ENCODE measurements around the gene COMMD1. TPM values are rescaled to one million over a fixed set of nuclear protein-coding genes. Genes with fewer than 3 reads are reported as not detected.

The COMMD1 gene
- 40.2 and 40.9 TPM in 2 replicates for total RNA-seq

GRCh38 chr2:61905372-61906185, at the start of gene COMMD1:
TSS of gene COMMD1 (plus strand) at chr2:61905674. CDS start at chr2:61905679, 5 bp downstream.

GRCh38 chr2:61888267-61889055, 17.0 kb upstream of the COMMD1 start, which contains the start of gene CCT4:
TSS of gene CCT4 (minus strand) at chr2:61888656. CDS start at chr2:61888507, 149 bp downstream.

Small RNAs within 50 kb of the gene (small RNA-seq; reads per million reads assigned to genes)
- not detected for gene RF00019

Other genes starting within 250 kb of the COMMD1 start
- gene FAM161A, start 51.6 kb upstream of the COMMD1 start, total RNA-seq: 0.61 and 1.6 TPM in 2 replicates
- 76.7 and 80.3 TPM in 2 replicates for gene CCT4, start 17.0 kb upstream of the COMMD1 start, total RNA-seq

Data from hair follicle dermal papilla cell (primary cell).